Keratinocyte (primary cell): ENCODE measurements around the gene PPRC1. TPM values are rescaled to one million over a fixed set of nuclear protein-coding genes. Genes with fewer than 3 reads are reported as not detected.

Experiments
- DNase-seq: peaks from one replicate; pipeline ENCODE4 v3.0.0-alpha.2; 2011; ENCODE audit warnings: low read depth, missing footprints, low spot score
- FAIRE-seq: peaks from 2 replicates; lab custom pipeline; 2011; peaks lifted over from hg19 to GRCh38; lab: Jason Lieb, UNC
- H2AFZ ChIP-seq: 2 replicates; pipeline ENCODE4 v1.6.0; 2012; ENCODE audit warnings: low read length, control low read depth, inconsistent platforms; ENCODE audit not compliant: control insufficient read depth
- H3K27ac ChIP-seq: 2 replicates; pipeline ENCODE4 v1.5.1; 2011; ENCODE audit warnings: low read length; ENCODE audit not compliant: control insufficient read depth, insufficient read depth
- H3K27me3 ChIP-seq: 3 replicates; pipeline ENCODE4 v1.6.0; 2011; ENCODE audit warnings: low read length; ENCODE audit not compliant: control insufficient read depth, insufficient read depth; ENCODE audit errors: extremely low read depth
- H3K36me3 ChIP-seq, 2 experiments: 2 replicates in 1 of 2; 3 replicates in 1 of 2; pipeline ENCODE4 v1.5.1; 2011; ENCODE audit warnings: low read length in 2 of 2, mild to moderate bottlenecking in 1 of 2; ENCODE audit not compliant: control insufficient read depth in 2 of 2, insufficient read depth in 2 of 2; ENCODE audit errors: extremely low read depth in 1 of 2
- H3K4me1 ChIP-seq: 3 replicates; pipeline ENCODE4 v1.5.1; 2011; ENCODE audit warnings: low read length; ENCODE audit not compliant: control insufficient read depth, insufficient read depth; ENCODE audit errors: extremely low read depth
- H3K4me2 ChIP-seq: 3 replicates; pipeline ENCODE4 v1.6.0; 2011; ENCODE audit warnings: low read depth, low read length; ENCODE audit not compliant: control insufficient read depth, insufficient read depth; ENCODE audit errors: extremely low read depth
- H3K4me3 ChIP-seq, 3 experiments: fragments of 200-600 bp in 1 of 3; sonication (generic) in 1 of 3; 2 replicates in 2 of 3; 3 replicates in 1 of 3; pipeline ENCODE4 v1.5.1; 2011 to 2016; ENCODE audit warnings: low read length in 3 of 3, mild to moderate bottlenecking in 3 of 3, control low read depth in 2 of 3, inconsistent platforms in 1 of 3, low read depth in 1 of 3, mixed read lengths in 1 of 3, mixed run types in 1 of 3, moderate library complexity in 1 of 3; ENCODE audit not compliant: control insufficient read depth in 2 of 3, insufficient read depth in 2 of 3; ENCODE audit errors: extremely low read depth in 1 of 3
- H3K79me2 ChIP-seq: 2 replicates; pipeline ENCODE4 v1.6.0; 2012; ENCODE audit warnings: low read length; ENCODE audit not compliant: control insufficient read depth, insufficient read depth
- H3K9ac ChIP-seq: 3 replicates; pipeline ENCODE4 v1.6.0; 2011; ENCODE audit warnings: low read length; ENCODE audit not compliant: control insufficient read depth, insufficient read depth; ENCODE audit errors: extremely low read depth
- H3K9me1 ChIP-seq: 3 replicates; pipeline ENCODE4 v1.6.0; 2011; ENCODE audit warnings: low read length; ENCODE audit not compliant: control insufficient read depth, insufficient read depth; ENCODE audit errors: extremely low read depth
- H3K9me3 ChIP-seq: 2 replicates; pipeline ENCODE4 v1.5.1; 2012; ENCODE audit warnings: low read depth, low read length; ENCODE audit not compliant: control insufficient read depth
- H4K20me1 ChIP-seq: 3 replicates; pipeline ENCODE4 v1.6.0; 2011; ENCODE audit warnings: low read length; ENCODE audit not compliant: control insufficient read depth, insufficient read depth; ENCODE audit errors: extremely low read depth
- CTCF ChIP-seq, 3 experiments: IDR thresholded peaks in 1 of 3; conservative IDR thresholded peaks in 1 of 3; optimal IDR thresholded peaks in 1 of 3; 2 replicates in 2 of 3; 3 replicates in 1 of 3; pipeline versions ENCODE3 to v1.5.1; 2011; ENCODE audit warnings: low read length in 3 of 3, mild to moderate bottlenecking in 3 of 3, moderate library complexity in 2 of 3, control low read depth in 1 of 3, inconsistent platforms in 1 of 3; ENCODE audit not compliant: insufficient read depth in 2 of 3; ENCODE audit errors: extremely low read depth in 1 of 3
- EZH2 ChIP-seq: IDR thresholded peaks from one replicate; pipeline ENCODE4 v1.6.1; 2012; ENCODE audit warnings: inconsistent platforms, mild to moderate bottlenecking, low read length, moderate library complexity
- dilution Hi-C: fragments of 300-500 bp; cut with MboI; formaldehyde crosslinking; loops from one replicate; pipeline ENCODE4 v1.7.0; 2020; ENCODE audit warnings: low sequenced_read_pairs; ENCODE audit not compliant: extremely low pct_ligation_motif_present
- polyA plus RNA-seq, 5 experiments: library from polyadenylated mRNA; depleted of rRNA in 3 of 5; stranded (reverse) in 3 of 5; stranded (forward) in 1 of 5; unstranded in 1 of 5; fragments of >200 nt; gene quantifications; 1 replicate in 1 of 5; 2 replicates in 3 of 5; 3 replicates in 1 of 5; pipeline versions ENCODE4 v1.2.1 to v1.2.3, GENCODE V29; 2011 to 2012; ENCODE audit warnings: missing spikeins in 2 of 5, low read depth in 1 of 5, low replicate concordance in 1 of 5

Gene PPRC1
- polyA plus RNA-seq, 1 donor (not counting 4 experiments of a cell fraction or from before 2014, with no cell fraction given), result 17.9 TPM

GRCh38 chr10:102111276-102111675 lies 21.6 kb upstream of the PPRC1 start:
- Histone ChIP-seq H3K79me2 (peaks cover 63% of the 10 kb centered on the region), H3K9ac (no peak overlapping the region), H2AFZ (no peak overlapping the region), H3K9me3 (no peaks in the 10 kb centered on the region), H3K9me1 (peaks cover 6% of the 10 kb centered on the region), H3K4me3 (no peak overlapping the region), H3K27me3 (no peaks in the 10 kb centered on the region), H3K27ac (no peak overlapping the region), H4K20me1 (peaks cover 3% of the 10 kb centered on the region), H3K4me2 (no peak overlapping the region), H3K36me3 (peaks cover 43 to 47% of the 10 kb centered on the region in 2 experiments), H3K4me1 (peaks cover 31% of the 10 kb centered on the region)
- dilution Hi-C loops, result no loop called here
- FAIRE-seq (no peak), DNase-seq (no peak)
- TF ChIP-seq CTCF (optimal IDR thresholded peaks at IDR 0.05 in 1 of 3, IDR thresholded peaks at IDR 0.05 in 1 of 3, conservative IDR thresholded peaks at IDR 0.05 in 1 of 3; ENCODE audit: extremely low read depth in 1 of 3, insufficient read depth in 2 of 3, low read length in 3 of 3) (no peak), EZH2 (no peak)

- H2AFZ ChIP-seq, result no peak overlapping the region
- dilution Hi-C loops, result no loop called here
- FAIRE-seq (no peak), DNase-seq (no peak)
- peak overlapping the region; percentile 98 for H3K4me2 ChIP-seq
- H3K9me3 ChIP-seq, result no peaks in the 10 kb centered on the region
- H3K4me3 ChIP-seq, result peak overlapping the region; percentile 77 to 85 (median 82)
- H4K20me1 ChIP-seq, result peaks cover 3% of the 10 kb centered on the region
- TF ChIP-seq EZH2 (no peak), CTCF (optimal IDR thresholded peaks at IDR 0.05 in 1 of 3, IDR thresholded peaks at IDR 0.05 in 1 of 3, conservative IDR thresholded peaks at IDR 0.05 in 1 of 3; ENCODE audit: extremely low read depth in 1 of 3, insufficient read depth in 2 of 3, low read length in 3 of 3) (peak in 1 of 3 experiments; percentile 18)
- H3K4me1 ChIP-seq, result peaks cover 41% of the 10 kb centered on the region
- no peaks in the 10 kb centered on the region for H3K27me3 ChIP-seq
- H3K36me3 ChIP-seq, result peaks cover 34 to 42% of the 10 kb centered on the region in 2 experiments
- peaks cover 6% of the 10 kb centered on the region for H3K9me1 ChIP-seq
- H3K27ac ChIP-seq, result peak overlapping the region; percentile 95
- peaks cover 73% of the 10 kb centered on the region for H3K79me2 ChIP-seq
- peak overlapping the region; percentile 93 for H3K9ac ChIP-seq
Observed at GRCh38 chr10:102112210-102112817, 20.5 kb upstream of the PPRC1 start.
